Umbilical cord (tissue), 2 donors: ENCODE results near the gene STEEP1. TPM values are rescaled to one million over a fixed set of nuclear protein-coding genes. Genes with fewer than 3 reads are reported as not detected.
A peak's percentile ranks its signal among the peaks of the same experiment; 100 is the strongest.
"Not testable (repeated sequence)": the region's sequence is repeated elsewhere in the genome, so short reads cannot be mapped to it uniquely, and the experiment has no call there.

Experiments
- DNase-seq: peaks from one replicate; pipeline ENCODE4 v3.0.0-alpha.2; 2015; ENCODE audit warnings: low spot score
- total RNA-seq: library from RNA; depleted of rRNA; stranded (reverse); fragments of >200 nt; gene quantifications from one replicate; pipeline ENCODE4 v1.2.3, GENCODE V29; 2014; ENCODE audit warnings: low replicate concordance; ENCODE audit not compliant: insufficient read depth

The STEEP1 gene
- total RNA-seq, 1 donor from 2014 or later, result 22.9 TPM

DNA sequence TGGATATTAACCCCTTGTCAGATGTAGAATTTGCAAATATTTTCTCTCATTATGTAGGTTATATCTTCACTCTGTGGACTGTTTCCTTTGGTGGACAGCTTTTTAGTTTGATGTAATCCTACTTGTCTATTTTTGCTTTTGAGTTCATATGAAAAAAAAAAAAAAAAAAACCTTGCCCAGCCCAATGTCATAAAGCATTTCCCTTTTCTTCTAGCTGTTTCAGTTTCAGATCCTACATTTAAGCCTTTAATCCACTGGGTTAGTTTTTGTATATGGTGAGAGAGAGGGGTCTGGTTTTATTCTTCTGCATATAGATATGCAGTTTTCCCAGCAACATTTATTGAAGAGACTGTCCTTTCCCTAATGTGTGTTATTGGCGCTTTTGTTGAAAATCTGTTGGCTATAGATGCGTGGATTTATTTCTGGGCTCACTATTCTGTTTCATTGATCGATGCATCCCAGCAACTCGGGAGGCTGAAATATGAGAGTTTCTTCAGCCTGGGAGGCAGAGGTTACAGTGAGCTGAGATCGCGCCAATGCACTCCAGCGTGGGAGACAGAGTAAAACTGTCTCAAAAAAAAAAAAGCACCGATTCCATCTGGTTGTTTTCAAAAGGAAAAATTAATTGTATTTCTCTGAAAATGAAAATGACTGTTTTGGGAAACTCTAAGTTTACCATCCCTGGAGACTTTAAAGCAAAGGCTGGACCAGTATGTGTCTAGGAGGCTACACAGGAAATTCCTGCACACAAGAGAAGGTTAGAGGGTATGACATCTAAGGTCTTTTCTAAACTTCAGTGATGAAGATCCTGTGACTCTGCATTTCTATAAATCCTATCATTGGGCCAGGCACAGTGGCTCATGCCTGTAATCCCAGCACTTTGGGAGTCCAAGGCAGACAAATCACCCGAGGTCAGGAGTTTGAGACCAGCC, 35.6 kb downstream of the STEEP1 start:
- DNase-seq, result peak; percentile 27

DNA sequence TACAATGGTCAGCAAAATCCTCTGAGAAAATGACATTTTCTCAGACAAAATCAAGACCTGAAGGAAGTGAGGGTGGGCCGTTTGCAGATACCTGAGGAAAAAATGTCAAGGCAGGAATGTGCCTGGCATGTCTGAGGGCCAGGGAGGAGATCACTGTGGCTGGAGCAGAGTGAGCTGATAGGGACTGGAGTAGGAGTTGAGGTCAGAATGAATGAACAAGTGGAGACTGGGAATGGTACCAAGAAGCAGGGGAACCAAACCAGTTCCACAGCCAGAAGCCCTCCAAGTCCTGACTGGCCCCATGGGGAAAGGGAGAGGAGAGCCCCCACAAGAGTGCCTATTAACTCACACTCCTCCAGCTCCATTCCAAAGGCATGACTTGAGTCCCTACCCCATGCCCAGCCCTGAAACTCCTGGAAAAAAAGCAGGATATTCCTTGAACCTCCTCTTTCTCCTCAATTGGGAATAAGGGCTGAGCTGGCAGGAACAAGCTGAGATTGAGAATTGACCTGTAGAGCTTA, 41.5 kb downstream of the STEEP1 start:
- DNase-seq, result no peak

DNA sequence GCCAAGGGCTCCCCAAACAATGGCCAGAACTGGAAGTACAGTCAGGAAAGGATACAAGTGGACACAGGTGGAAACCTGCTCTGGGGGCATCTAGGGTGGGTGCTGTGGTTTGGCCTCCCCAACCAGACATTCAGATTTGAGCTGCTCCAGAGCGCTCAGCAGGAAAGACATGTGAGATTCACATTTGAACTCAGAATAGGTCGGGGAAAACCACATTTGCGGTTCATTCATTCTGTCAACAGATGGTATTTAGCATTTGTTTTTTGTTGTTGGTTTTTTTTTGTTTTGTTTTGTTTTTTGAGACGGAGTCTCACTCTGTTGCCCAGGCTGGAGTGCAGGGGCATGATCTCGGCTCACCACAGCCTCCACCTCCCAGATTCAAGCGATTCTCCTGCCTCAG, 44.0 kb downstream of the STEEP1 start:
- DNase-seq, result no peak

DNA sequence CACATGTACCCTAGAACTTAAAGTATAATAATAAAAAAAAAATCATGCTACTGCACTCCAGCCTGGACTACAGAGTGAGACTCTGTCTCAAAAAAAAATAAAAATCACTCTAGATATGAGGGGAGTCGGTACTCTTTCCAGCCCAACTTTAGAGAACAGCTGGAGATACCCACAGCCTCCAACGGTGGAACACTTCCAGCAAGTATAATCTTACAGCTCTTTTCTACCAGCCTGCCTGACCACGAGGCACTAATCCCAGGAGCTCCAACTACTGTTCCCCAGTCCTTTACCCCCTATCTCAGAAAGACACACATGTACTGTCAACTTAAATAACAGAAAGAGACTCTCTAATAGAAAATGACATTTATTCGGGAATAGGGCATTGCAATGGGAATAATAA, 46.8 kb downstream of the STEEP1 start:
- no peak for DNase-seq

DNA sequence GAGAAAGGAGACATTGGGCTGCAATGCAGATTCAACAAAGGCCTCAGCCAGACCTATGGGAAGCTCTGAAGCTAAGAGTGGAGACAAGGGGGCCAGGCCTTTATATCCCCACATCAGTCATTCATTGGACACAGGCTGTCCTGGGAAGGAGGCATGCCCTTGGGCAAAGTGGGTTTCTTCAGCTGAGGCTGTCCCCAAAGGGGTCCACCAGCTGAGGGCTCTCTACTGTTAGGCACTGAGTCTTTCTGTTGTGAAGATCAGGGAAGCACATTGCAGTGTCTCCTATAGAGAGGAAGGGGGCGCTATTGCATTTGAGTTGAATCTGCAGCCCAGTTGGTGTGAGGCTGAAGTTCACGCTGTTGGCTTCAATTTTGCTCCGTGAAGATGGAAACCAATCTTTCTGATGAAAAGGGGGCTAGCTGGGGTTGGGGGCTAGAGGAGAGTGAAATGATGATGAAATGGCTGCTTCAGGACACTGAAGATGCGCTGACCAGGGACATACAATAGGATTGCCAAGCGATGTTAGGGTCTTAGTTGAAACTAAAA, 49.0 kb downstream of the STEEP1 start:
- peak; percentile 50 for DNase-seq

DNA sequence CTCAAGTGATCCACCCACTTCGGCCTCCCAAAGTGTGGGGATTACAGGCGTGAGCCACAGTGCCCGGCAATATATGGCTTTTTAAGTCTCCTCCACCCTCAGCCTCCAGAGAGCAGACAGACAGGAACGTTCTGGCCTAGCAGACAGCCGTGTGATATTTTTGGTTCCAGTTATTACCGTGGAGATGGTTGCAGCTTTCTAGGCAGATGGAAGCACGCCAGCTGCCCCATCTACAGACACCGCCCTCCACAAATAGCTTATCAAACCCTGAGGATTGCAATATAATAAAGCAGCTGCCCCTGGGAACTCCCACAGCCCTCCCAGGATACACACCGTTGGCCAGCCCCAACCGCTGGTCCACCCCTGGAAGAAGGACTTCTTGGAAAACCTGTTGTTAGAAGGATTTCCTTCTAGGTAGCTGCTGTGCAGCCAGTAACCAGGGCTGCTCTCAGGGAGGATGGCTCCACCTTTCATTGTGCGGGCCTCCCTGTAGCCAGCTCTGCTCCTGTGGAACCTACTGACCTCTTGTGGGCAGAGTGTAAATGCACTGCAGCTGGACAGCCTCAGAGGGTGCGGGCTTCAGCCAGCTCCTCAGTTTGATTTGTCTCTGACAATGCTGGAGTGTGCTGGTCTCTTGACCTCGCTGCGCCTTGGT, 52.9 kb downstream of the STEEP1 start:
- peak; percentile 75 for DNase-seq

DNA sequence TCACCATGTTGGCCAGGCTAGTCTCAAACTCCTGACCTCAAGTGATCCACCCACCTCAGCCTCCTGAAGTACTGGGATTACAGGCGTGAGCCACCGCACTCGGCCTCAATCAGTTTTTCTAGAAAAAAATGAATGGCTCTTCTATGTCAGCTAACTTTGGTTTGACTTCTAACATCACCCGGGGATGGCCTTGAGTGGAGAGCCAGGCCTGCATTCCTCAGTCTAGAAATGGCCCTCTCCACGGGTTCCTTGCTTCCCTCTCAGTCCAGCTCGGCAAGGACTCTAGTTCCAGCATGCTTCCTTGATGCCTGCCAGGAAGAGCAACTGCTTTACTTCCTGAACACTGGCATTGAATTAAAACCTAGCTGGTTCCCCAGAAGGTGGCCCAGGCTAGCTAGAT, 58.0 kb downstream of the STEEP1 start:
- DNase-seq, result no peak

DNA sequence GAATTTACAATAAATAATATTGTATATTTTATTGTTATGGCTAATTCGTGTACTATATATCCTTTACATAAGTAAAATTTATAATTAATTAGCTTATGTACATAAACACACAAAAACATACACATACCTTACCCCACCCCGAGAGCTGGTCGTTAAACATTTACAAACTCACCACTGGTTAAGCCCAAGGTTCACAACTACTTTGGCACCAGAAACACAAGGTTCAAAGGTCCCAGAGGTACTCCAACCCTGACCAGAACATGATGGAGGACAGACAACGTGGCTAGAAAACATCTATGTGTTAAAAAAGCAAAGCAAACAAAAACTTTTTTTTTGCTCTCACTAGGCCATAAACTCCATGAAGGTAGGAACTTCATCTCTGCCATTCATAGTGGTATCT, 59.3 kb downstream of the STEEP1 start:
- no peak for DNase-seq

DNA sequence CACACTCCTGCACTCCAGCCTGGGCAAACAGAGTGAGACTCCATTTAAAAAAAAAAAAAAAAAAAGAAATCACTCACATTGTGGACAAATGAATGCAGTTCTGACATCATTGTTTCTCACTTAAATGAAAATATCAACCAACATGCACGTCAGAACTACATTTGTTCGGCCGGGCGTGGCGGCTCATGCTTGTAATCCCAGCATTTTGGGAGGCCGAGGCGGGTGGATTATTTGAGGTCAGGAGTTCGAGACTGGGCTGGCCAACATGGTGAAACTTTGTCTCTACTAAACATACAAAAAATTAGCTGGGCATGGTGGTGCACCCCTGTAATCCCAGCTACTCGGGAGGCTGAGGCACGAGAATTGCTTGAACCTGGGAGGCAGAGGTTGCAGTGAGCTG, 60.1 kb downstream of the STEEP1 start:
- DNase-seq, result not testable (repeated sequence)

DNA sequence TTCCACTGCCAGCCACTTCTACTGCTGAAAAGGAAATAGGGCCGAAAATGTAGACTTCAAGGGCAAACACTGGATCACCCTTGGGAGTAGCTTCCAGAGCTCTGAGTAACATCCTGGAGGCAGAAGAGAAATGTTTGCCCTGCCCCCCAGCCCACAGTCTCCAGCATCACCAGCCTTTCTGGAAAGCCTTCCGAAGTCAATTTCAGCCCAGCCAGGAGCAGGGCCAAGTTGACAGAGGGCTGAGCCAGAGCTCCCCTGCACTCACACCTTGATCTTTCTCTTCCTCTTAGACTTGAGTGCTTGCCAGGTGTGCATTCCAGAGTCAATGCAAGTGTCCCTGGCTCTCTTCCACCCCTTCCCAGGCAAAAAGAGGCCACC, 61.7 kb downstream of the STEEP1 start:
- peak; percentile 28 for DNase-seq

DNA sequence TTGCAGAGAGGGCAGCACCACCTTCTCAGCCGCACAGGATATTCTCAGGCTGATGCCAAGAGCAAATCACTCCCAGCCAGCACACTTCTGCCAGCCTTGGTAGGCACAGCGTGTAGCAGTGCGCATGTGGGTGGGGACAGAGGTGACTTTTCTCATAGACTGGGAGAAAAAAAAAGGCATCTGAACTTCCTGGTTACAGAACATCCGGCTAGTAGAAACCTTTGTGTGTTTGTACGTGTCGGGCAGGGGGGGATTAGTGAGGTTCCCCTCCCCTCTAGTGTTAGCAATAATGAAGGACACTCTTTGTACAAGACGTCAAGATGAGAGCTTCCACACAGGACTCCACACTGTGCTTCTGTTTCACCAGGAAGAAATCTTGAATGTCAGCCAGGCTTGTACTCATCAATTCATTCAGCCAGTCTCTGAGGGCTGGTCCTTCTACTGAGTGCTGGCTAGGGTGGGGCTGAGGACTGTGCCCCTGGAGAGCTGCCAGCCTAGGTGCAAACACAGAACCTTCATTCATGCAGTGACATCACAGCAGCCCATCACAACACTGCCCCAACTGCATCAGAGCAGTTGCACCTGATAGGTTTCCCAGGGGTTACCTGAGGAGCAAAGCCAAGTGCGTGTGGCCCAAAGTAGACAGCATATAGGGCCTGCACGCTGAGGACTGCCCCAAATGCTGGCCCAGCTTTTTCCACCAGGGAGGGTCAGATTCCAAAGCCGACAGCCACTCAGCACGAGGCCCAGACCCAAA, 62.3 kb downstream of the STEEP1 start:
- DNase-seq, result no peak

DNA sequence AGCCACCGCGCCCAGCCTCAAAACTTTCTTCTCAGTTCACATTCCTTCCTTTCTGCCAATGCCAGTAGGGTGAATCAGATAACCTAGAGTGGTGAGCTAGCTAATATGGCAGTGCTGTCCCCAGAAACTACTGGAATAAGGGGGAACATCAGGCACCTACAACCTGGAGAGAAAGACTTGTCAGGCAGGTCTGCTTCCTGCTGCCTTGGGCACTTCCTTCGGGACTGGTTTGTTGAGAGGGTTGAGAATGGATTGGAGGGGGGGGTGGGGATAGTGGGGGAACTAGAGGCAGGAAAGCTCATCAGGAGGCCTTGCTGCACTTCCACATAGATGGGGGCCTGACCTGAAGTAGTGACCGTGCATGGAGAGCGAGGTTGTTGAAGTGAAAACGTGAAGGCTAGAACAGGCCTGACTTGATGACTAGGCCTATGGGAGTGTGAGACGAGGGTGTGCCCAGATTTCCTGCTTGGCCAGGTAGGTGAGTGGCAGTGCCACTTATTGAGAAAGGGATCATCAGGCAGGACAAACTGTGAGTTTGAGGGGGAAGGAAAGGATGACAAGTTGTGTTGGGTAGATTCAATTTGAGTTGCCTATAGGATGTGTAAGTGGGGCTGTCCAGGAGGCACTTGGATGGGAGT, 63.6 kb downstream of the STEEP1 start:
- no peak for DNase-seq

DNA sequence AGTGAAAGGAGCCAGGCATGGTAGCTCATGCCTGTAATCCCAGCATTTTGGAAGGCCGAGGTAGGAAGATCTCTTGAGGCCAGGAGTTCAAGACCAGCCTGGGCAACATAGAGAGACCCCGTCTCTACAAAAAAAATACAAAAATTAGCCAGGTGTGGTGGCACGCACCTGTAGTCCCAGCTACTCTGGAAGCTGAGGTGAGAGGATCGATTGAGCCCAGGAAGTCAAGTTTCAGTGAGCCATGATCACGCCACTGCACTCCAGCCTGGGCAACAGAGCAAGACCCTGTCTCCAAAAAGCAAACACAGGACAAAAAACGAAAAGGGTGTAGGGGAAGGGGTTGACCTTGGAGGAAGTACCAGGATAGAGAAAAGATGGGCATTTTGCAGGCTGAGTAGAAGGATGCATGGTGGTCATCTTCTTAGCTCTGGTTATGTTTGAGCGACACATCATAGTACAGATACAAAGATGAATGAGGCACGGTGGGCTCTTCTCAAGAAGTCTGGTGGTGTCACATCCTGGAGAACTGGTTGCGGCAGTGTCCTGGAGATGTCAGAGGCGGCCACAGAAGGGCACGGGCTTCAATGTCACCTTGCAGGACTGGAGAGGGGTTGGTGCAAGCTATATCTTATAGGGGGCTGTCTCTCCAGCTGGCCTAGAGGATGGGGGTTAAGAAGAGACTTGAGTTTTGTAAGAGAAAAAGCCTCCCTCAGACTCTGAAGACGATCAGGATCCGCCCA, 65.0 kb downstream of the STEEP1 start:
- DNase-seq, result no peak

DNA sequence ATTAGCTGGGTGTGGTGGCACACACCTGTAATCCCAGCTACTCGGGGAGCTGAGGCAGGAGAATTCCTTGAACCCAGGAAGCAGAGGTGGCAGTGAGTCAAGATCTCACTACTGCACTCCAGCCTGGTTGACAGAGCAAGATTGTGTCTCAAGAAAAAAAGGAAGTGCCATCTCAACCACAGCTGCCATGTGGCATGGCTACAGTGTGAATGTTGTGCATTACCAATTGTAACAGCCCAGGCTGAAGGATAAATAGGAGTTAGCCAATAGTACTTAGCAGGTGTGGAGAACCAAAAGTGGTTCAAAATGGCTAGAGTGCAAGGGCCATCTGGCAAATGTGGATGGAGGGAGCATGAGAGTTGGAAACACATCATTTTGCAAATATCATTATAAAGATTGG, 68.0 kb downstream of the STEEP1 start:
- no peak for DNase-seq

DNA sequence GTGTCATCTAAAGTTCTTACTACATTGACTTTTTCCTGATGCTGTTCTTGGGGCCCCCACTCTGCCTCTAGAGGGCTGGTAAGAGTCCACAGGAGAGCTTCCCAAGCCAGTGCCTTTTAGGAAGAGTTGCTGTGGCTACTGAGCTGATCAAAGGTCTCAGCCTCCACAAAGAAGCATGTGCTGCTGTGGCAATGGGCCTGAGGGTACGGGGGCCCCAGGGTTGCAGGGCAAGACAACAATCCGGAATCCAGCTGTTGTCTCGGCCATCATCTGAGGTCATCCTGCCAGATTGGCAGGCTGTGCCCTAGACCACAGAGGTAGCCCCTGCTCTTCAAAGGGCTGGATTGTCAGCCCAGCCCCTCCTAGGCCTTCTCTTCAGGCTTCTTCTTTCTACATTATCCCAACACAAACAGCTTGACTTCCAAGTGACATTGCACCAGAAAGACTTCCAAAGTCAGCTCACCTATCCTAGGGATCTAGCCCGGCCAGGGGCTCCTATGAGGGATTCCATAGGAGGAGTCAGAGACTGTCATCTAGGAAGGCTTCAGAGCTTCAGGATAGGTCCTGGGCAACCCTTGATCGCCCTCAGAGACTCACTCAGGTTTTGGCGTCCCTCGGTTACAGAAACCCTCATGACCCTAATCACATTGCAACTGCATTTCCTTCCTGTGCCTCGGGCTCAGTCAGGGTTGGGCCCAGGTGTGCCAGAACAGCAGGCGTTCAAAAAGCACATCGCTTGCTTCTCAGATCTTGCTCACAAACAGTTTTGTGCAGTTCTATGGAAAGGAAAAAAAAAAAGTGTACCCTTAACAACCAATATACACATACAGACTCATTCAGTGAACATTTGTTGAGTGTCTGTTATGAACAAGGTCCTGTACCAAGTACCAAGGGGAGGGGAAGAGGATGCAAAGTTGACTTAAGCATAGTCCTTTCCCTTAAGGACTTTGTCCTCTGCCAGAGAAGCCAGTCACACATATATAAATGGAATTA, 69.2 kb downstream of the STEEP1 start:
- DNase-seq, result no peak

DNA sequence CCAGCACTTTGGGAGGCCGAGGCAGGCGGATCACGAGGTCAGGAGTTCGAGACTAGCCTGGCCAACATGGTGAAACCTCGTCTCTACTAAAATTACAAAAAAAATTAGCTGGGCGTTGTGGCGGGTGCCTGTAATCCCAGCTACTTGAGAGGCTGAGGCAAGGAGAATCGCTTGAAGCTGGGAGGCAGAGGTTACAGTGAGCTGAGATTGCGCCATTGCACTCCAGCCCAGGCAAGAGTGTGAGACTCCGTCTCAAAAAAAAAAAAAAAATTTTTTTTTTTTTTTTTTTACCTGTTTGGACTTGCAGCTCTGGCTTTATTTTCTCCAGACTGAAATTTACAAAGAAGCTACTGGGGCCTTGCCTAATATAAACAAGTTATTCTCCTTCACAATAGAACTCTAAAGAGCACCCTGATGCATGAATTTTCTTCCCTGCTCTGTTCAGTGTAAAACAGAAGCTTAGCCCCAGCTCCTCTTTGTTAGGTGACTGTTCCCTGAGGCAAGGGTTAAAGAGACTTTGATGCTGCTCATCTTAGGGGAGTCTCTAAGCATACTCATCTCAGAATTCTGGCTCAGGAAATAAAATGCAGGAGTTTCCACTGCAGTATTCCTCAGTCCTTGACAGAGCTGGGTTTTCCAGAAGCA, 71.2 kb downstream of the STEEP1 start:
- not testable (repeated sequence) for DNase-seq

DNA sequence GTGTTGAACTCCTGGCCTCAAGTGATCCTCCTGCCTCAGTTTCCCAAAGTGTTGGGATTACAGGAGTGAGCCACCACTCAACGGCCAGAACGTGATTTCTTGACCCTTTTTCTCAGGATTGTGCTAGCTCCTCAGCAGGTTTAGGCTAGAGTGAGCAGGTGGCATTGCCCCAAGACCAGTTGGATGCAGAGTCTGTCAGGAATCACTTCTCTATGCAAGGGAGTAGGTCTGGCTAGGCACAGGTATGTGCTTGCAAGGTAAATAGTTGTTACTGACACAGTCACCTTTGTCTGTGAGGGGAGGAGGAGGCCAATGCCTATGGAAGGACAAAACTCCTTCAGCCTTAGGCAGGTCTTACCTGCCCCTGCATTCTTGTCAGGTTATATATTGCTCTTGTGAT, 72.7 kb downstream of the STEEP1 start:
- DNase-seq, result no peak

DNA sequence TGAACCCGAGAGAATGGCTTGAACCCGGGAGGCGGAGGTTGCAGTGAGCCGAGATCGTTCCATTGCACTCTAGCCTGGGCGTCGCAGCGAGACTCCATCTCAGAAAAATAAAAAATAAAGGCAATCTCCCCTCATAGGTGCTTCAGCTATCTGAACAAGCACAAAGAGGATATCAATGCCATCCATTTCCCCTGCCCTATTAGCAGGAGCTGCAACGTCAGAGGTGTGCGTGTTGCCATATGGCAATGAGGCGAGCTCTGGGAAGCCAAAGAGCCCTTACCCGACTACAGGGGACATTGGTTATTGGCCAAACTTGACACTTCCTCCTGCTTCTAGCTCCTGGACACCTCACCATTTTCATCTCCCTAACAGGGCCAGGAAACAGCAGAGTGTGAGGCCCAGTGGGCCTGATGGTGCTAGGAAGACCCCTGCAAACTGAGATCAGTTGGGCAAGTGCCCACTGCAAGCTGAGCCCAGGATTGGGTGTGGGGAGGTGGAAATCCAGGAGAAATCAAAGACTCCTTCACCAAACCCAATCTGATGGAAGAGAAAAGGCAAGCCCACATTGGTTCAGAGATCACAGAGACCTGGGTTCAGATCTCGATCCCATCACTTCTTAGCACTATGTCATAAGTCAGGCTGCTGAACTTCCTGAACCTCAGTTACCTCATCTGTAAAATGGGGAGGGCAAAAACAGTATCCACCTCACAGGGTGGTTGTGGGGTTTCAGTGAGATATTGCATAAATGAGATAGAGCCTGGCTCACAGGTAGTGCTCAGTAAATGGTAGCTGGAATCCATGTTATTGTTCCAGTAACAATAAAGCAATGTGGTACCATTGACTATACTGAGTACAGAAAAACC, 75.8 kb downstream of the STEEP1 start:
- no peak for DNase-seq
